HG03432 (cell line): ENCODE measurements around the gene STAT5A.
A peak's percentile ranks its signal among the peaks of the same experiment; 100 is the strongest.

ENCODE experiments used
- ATAC-seq: cut with Tn5 transposase; IDR thresholded peaks from one replicate; pipeline ENCODE4 v1.9.1; 2021; ENCODE audit warnings: mild to moderate bottlenecking, moderate library complexity; ENCODE audit not compliant: unreplicated experiment

Gene STAT5A

GRCh38 chr17:42266918-42267766 is 21.2 kb upstream of the STAT5A start:
- ATAC-seq = no peak

GRCh38 chr17:42268236-42268635 is 20.1 kb upstream of the STAT5A start:
- no peak for ATAC-seq

GRCh38 chr17:42270170-42270535 is 18.1 kb upstream of the STAT5A start:
- ATAC-seq = no peak

- ATAC-seq = no peak
These were observed 17.7 kb upstream of the STAT5A start for GRCh38 chr17:42270596-42270995.

- ATAC-seq = no peak
These were observed 17.1 kb upstream of the STAT5A start for GRCh38 chr17:42271006-42271778.

GRCh38 chr17:42271779-42272035 is 16.6 kb upstream of the STAT5A start:
- no peak for ATAC-seq

- no peak for ATAC-seq
These were observed 16.0 kb upstream of the STAT5A start for GRCh38 chr17:42272162-42272907.

GRCh38 chr17:42273474-42274252 is 14.6 kb upstream of the STAT5A start:
- no peak for ATAC-seq

GRCh38 chr17:42274253-42274542 is 14.1 kb upstream of the STAT5A start:
- no peak for ATAC-seq

- no peak for ATAC-seq
These were observed 13.3 kb upstream of the STAT5A start for GRCh38 chr17:42274812-42275526.

GRCh38 chr17:42275527-42276358 is 12.6 kb upstream of the STAT5A start:
- peak; percentile 51 for ATAC-seq

GRCh38 chr17:42276359-42276608 is 12.0 kb upstream of the STAT5A start, which contains the start of gene STAT5B:
Gene STAT5B, minus strand, starts transcription at chr17:42276391. Its CDS starts 44,264 bp downstream, at chr17:42232127.
- ATAC-seq = peak; percentile 67

- ATAC-seq = peak; percentile 29
These were observed 11.5 kb upstream of the STAT5A start for GRCh38 chr17:42276609-42277341.

- no peak for ATAC-seq
These were observed 11.0 kb upstream of the STAT5A start for GRCh38 chr17:42277342-42277712.

GRCh38 chr17:42279776-42280630 is 8.3 kb upstream of the STAT5A start:
- ATAC-seq = no peak

GRCh38 chr17:42281571-42282096 is 6.7 kb upstream of the STAT5A start:
- ATAC-seq = no peak

- no peak for ATAC-seq
These were observed 5.7 kb upstream of the STAT5A start for GRCh38 chr17:42282478-42283080.
